NCI-H82 treated with DMSO at 0.1 percent for 48 hours (cell line): Measurements from ENCODE around the gene MYOG.

Experiments used
- DNase-seq: peaks from one replicate; lab custom pipeline; 2025; ENCODE audit not compliant: unreplicated experiment; lab: John Stamatoyannopoulos, UW

Gene MYOG

GRCh38 chr1:203048555-203049051, 37.2 kb downstream of the MYOG start:
- no peak for DNase-seq

GRCh38 chr1:203048086-203048485, 37.7 kb downstream of the MYOG start:
- DNase-seq, result no peak

GRCh38 chr1:203046984-203047630, 38.7 kb downstream of the MYOG start:
- no peak for DNase-seq

- no peak for DNase-seq
Measured at GRCh38 chr1:203045821-203046594, 39.8 kb downstream of the MYOG start.

GRCh38 chr1:203045336-203045735, 40.5 kb downstream of the MYOG start:
- no peak for DNase-seq

GRCh38 chr1:203044546-203045250, 41.1 kb downstream of the MYOG start:
- no peak for DNase-seq

GRCh38 chr1:203043830-203044545, 41.8 kb downstream of the MYOG start:
- DNase-seq, result no peak

- DNase-seq, result no peak
Measured at GRCh38 chr1:203041351-203041932, 44.4 kb downstream of the MYOG start.

- DNase-seq, result no peak
Measured at GRCh38 chr1:203040513-203041275, 45.1 kb downstream of the MYOG start.

GRCh38 chr1:203039609-203040512, 46.0 kb downstream of the MYOG start:
- DNase-seq, result no peak

GRCh38 chr1:203038891-203039608, 46.8 kb downstream of the MYOG start:
- DNase-seq, result peak; percentile 73

GRCh38 chr1:203038217-203038741, 47.5 kb downstream of the MYOG start:
- DNase-seq, result no peak

GRCh38 chr1:203037509-203038190, 48.2 kb downstream of the MYOG start:
- DNase-seq, result no peak

- DNase-seq, result no peak
Measured at GRCh38 chr1:203036537-203036936, 49.3 kb downstream of the MYOG start.

GRCh38 chr1:203036135-203036534, 49.7 kb downstream of the MYOG start:
- no peak for DNase-seq

- DNase-seq, result no peak
Measured at GRCh38 chr1:203035111-203036000, 50.5 kb downstream of the MYOG start.
